ENCODE data around the gene FZR1.

The FZR1 gene

GRCh38 chr19:3505598-3506383 lies at the start of gene FZR1:
TSS of gene FZR1 (plus strand) at chr19:3506311. CDS start at chr19:3522990, 16,679 bp downstream.
- Histone ChIP-seq H3K4me1 (ENCODE audit: insufficient read depth, low read length) (peaks cover 12% of the 10 kb centered on the region), H2AFZ (ENCODE audit: low read depth, low read length) (peak within 1 kb of the TSS; percentile 31), H3K4me3 (ENCODE audit: low read length) (peak within 1 kb of the TSS; percentile 95), H3K27me3 (ENCODE audit: insufficient read depth, low read length) (no peaks in the 10 kb centered on the region), H3K9me3 (ENCODE audit: low read length) (no peaks in the 10 kb centered on the region), H3K36me3 (ENCODE audit: insufficient read depth, low read length) (peaks cover 21% of the 10 kb centered on the region)

DNA sequence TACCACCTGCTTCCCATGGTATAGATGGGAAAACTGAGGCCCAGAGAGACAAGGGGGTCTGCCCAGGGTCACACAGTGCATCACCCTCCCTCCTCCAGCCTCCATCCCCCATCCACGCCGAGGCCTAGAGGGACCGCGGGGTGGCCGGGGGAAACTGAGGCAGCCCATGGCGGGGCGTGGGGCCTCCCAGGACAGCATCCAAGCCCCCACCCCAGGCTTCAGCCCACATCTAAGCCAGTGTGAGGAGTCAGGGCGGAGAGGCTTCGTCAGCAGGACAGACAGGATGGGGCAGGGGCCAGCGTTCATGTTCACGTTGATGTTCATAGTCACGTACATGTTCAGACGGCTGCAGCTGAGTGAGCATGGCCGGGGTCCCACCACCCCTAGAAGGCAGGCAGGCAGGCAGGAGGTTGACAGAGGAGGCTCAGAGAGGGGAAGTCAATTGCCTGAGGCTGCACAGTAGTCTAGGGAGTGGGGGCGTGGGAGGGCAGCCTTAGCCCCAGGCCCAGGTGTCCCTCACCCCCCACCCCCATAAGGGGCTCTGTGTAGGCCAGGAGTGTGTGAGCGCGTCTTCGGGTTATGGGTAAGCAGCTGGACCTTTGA lies 49.1 kb upstream of the FZR1 start:
- Histone ChIP-seq H3K4me3 (ENCODE audit: low read length) (no peak overlapping the region), H3K27me3 (ENCODE audit: insufficient read depth, low read length) (peaks cover 19% of the 10 kb centered on the region), H3K36me3 (ENCODE audit: insufficient read depth, low read length) (no peaks in the 10 kb centered on the region)

DNA sequence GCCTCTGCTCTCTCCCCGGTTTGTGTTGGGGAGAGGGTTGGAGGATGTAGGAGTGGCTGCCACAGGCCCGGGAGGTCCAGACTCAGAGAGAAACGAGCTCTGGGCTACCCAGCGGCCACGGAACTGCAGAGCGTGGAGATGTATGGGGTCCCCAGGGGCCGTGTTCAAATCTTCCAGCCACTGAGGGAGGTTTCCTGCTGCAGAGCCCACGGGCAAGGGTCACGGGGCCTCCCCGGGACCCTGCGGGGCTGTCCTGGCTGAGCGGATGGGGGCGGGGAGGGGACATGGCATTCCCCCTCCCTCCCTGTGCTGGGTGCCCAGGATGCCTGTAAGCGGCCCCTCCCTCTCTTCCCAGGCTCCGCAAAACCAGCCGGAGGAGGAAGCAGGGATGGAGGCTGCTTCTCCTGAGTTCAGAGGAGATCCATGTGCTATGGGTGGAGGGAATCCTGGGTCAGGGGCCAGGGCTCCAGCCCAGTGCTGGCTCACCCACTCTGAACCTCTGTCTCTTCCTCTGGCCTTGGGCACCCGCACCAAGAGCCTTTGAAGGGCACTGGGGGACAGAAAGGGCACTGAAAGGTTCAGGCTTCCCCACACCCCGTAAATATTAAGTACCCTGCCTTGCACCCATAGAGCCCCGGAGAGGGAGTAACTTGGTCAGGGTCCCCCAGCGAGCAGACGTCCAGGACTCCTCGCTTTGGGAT lies 48.4 kb upstream of the FZR1 start:
- Histone ChIP-seq H3K36me3 (ENCODE audit: insufficient read depth, low read length) (no peaks in the 10 kb centered on the region), H2AFZ (ENCODE audit: low read depth, low read length) (no peak overlapping the region), H3K4me1 (ENCODE audit: insufficient read depth, low read length) (peaks cover 20% of the 10 kb centered on the region), H3K27me3 (ENCODE audit: insufficient read depth, low read length) (peaks cover 19% of the 10 kb centered on the region), H3K4me3 (ENCODE audit: low read length) (no peak overlapping the region), H3K9me3 (ENCODE audit: low read length) (no peaks in the 10 kb centered on the region)

More for the DNA sequence above, 49.1 kb upstream of the FZR1 start:
- H2AFZ ChIP-seq (ENCODE audit: low read depth, low read length), result no peak overlapping the region
- peaks cover 20% of the 10 kb centered on the region for H3K4me1 ChIP-seq (ENCODE audit: insufficient read depth, low read length)
- H3K9me3 ChIP-seq (ENCODE audit: low read length), result no peaks in the 10 kb centered on the region

DNA sequence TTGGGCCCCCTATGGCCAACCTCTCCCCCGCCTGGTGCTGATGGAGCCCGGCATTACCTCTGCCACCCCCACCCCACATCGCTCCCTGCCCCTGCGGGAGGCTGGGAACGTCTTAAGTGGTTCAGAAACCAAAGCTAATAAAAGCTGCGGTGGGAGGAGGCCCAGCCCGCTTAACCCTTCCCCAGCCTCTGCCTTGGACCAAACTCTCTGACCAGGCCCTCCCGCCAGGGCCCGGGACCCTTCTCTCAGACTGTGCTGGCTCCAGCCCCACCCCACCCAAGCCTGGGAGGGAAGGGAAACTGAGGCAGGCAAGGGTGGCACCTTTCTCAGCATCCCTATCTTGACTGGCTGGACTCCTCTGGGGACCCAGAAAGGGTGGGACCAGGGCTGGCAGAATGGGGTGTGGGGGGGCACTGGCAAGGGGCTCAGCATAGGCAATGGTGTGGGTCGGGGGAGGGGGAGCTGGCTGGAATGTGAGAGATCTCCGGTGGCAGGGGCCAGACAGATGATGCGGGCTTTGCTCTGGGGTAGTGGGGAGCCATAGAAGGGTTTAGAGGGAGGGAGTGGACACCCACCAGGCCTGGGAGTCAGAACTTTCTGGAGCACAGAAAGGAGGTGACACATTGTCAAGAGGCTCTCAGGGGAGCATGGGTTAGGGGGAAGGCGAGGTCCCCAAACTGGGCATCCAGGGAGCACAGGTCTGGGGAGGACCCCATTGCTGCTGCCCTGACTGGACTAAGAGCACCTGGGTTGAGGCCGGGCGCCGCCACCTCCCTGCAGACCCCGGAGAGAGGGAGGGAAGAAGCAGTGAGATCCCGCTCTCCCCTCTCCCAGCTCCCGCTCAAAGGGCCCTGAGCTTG lies 47.7 kb upstream of the FZR1 start:
- Histone ChIP-seq H3K27me3 (ENCODE audit: insufficient read depth, low read length) (peaks cover 19% of the 10 kb centered on the region), H3K36me3 (ENCODE audit: insufficient read depth, low read length) (no peaks in the 10 kb centered on the region), H3K4me1 (ENCODE audit: insufficient read depth, low read length) (peaks cover 20% of the 10 kb centered on the region), H2AFZ (ENCODE audit: low read depth, low read length) (no peak overlapping the region), H3K9me3 (ENCODE audit: low read length) (no peaks in the 10 kb centered on the region), H3K4me3 (ENCODE audit: low read length) (no peak overlapping the region)

DNA sequence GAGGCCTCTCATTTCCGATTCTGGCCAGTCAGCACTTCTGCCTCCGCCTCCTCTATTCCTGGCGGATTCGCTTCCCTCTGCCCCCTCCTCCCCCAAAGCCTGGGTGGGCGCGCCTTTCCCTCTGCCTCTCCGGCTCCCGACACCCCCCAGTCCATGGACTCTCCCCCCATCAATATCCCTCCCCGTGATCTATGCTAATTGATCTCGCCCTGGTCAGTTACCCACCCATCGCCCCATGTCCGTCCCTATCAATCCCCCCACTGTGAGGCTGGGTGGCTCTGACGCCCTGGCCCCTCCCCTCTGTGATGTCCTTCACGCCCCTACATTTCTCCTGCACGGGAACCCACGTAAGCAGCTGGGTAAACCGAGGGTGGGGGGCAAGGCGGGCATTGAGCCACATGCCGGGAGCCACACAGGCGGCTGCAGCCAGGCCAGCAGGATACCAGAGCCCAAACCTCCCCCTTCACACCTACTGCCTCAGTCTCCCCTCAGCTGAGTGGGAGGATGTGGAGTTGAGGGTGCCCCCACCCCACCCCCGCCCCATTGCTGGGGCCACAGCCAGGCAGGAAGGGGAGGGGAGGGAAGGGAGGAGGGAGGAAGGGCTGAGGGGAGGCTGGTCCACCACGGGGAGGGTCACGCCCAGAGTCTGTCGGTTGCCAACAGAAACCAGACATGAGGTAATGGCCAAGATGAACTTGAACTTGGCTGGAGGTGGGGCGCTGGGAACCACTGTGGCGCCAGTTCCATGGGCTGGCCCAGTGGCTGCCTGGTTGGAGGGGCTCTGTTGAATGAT lies 46.8 kb upstream of the FZR1 start:
- Histone ChIP-seq H3K4me3 (ENCODE audit: low read length) (no peak overlapping the region), H3K36me3 (ENCODE audit: insufficient read depth, low read length) (no peaks in the 10 kb centered on the region), H3K27me3 (ENCODE audit: insufficient read depth, low read length) (peaks cover 19% of the 10 kb centered on the region), H2AFZ (ENCODE audit: low read depth, low read length) (no peak overlapping the region), H3K4me1 (ENCODE audit: insufficient read depth, low read length) (peaks cover 20% of the 10 kb centered on the region), H3K9me3 (ENCODE audit: low read length) (no peaks in the 10 kb centered on the region)

DNA sequence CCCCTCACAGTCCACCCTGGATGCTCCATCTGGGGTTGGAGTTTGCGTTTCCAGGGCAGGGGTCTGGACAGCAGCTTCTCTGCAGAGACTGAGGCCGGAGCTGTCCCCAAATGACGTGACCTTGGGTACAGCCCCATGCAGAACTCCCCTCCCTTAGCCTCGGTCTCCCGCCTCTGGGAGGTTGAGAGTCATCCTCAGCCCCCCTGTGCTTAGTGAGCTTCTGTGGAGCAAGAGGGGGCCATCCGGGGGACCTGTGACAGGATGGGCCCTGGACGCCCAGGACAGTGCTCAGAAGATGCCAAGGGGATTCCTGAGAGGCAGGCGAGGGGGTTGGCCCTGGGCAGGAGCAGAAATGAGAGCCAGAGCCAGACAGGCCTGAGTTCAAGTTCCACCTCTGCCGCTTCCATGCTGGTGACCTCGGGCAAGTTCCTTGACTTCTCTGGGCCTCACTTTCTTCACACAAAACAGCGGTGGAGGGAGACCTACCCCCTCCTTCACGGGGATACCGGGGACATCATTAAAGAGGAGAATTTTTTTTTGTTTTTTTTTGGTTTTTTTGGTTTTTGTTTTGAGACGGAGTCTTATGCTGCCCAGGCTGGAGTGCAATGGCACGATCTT lies 46.0 kb upstream of the FZR1 start:
- H3K9me3 ChIP-seq (ENCODE audit: low read length), result no peaks in the 10 kb centered on the region
- peaks cover 19% of the 10 kb centered on the region for H3K27me3 ChIP-seq (ENCODE audit: insufficient read depth, low read length)
- H3K36me3 ChIP-seq (ENCODE audit: insufficient read depth, low read length), result no peaks in the 10 kb centered on the region
- no peak overlapping the region for H3K4me3 ChIP-seq (ENCODE audit: low read length)
- no peak overlapping the region for H2AFZ ChIP-seq (ENCODE audit: low read depth, low read length)
- H3K4me1 ChIP-seq (ENCODE audit: insufficient read depth, low read length), result peaks cover 20% of the 10 kb centered on the region

DNA sequence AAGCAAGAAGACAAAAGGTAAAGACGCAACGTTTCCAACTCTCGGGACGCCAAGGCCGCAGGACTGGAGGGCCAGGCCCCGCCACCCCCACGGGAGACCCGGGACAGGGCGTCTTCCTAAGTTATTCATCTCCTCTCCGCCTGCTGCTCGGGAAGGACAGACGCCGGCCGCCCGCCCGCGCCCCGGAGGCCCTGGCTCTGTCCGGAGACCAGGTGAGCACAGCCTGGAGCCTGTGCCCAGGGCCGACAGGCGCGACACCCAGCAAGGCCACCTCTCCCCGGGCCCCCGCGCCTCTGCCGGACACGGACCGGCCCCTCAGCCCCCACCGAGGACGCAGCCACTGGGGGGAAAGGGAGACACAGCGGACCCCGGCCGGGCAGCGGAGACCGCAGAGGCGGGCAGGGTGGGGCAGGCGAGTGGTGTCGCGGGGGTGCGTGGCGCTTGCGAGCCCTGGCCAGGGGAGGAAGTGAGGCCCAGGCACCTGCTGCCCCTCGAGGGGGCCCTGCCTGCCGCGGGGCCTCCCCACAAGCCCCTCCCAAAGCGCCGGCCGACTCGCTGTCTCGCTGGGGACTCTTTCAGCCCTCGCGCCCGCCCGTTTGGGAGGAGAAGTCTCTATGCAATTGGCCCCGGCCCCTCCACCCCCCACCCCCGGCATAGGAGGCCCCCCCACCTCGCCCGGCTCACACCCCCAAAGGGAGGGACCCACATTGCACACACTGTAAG lies 43.0 kb upstream of the FZR1 start:
- no peaks in the 10 kb centered on the region for H3K36me3 ChIP-seq (ENCODE audit: insufficient read depth, low read length)
- no peak overlapping the region for H3K4me3 ChIP-seq (ENCODE audit: low read length)
- no peak overlapping the region for H2AFZ ChIP-seq (ENCODE audit: low read depth, low read length)
- H3K27me3 ChIP-seq (ENCODE audit: insufficient read depth, low read length), result peaks cover 7% of the 10 kb centered on the region
- H3K4me1 ChIP-seq (ENCODE audit: insufficient read depth, low read length), result peaks cover 13% of the 10 kb centered on the region
- H3K9me3 ChIP-seq (ENCODE audit: low read length), result peaks cover 3% of the 10 kb centered on the region

GRCh38 chr19:3463714-3464586 lies 42.2 kb upstream of the FZR1 start:
- Histone ChIP-seq H3K4me1 (ENCODE audit: insufficient read depth, low read length) (peaks cover 5% of the 10 kb centered on the region), H3K36me3 (ENCODE audit: insufficient read depth, low read length) (no peaks in the 10 kb centered on the region), H3K4me3 (ENCODE audit: low read length) (no peak overlapping the region), H3K27me3 (ENCODE audit: insufficient read depth, low read length) (no peaks in the 10 kb centered on the region), H3K9me3 (ENCODE audit: low read length) (peaks cover 3% of the 10 kb centered on the region), H2AFZ (ENCODE audit: low read depth, low read length) (no peak overlapping the region)

DNA sequence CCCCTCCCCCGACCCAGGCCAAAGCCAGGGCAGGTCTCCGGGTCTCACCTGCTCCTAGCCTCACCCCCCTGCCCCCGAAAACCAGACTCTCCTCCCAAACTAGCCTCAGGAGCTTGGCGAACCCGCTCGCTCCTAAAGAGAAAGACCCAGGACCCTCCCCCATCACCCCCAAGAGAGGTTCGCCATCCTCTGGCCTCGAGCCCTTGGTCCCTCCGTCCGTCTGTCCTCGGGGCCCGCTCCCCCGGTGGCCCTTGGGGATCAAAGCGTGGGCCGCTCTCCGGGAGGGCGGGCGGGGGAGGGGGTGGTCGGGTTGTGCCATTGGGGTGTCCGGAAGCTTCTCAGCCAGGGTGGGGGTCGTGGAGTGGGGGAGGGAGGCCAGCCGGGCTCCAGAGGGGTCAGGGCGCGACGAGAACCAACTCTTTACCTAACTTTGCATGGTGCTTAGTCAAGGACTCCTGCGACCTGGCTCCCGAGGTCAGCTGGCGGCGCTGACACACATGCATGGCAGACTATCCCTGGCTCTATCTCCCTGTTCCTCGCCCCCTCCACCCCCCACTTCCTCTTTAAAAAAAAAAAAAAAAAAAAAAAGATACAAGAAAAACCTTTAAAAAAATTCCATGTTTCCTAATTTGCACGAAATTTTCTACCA lies 41.4 kb upstream of the FZR1 start:
- H3K4me3 ChIP-seq (ENCODE audit: low read length), result no peak overlapping the region
- peaks cover 6% of the 10 kb centered on the region for H3K27me3 ChIP-seq (ENCODE audit: insufficient read depth, low read length)
- H2AFZ ChIP-seq (ENCODE audit: low read depth, low read length), result no peak overlapping the region

GRCh38 chr19:3465552-3465951 lies 40.6 kb upstream of the FZR1 start:
- H3K27me3 ChIP-seq (ENCODE audit: insufficient read depth, low read length), result peaks cover 13% of the 10 kb centered on the region
- H3K9me3 ChIP-seq (ENCODE audit: low read length), result peaks cover 3% of the 10 kb centered on the region
- H3K4me3 ChIP-seq (ENCODE audit: low read length), result no peak overlapping the region

More for the DNA sequence above, 41.4 kb upstream of the FZR1 start:
- Histone ChIP-seq H3K9me3 (ENCODE audit: low read length) (peaks cover 3% of the 10 kb centered on the region), H3K4me1 (ENCODE audit: insufficient read depth, low read length) (no peaks in the 10 kb centered on the region), H3K36me3 (ENCODE audit: insufficient read depth, low read length) (no peaks in the 10 kb centered on the region)

More at GRCh38 chr19:3465552-3465951, 40.6 kb upstream of the FZR1 start:
- H3K4me1 ChIP-seq (ENCODE audit: insufficient read depth, low read length), result no peaks in the 10 kb centered on the region
- no peak overlapping the region for H2AFZ ChIP-seq (ENCODE audit: low read depth, low read length)
- H3K36me3 ChIP-seq (ENCODE audit: insufficient read depth, low read length), result no peaks in the 10 kb centered on the region
